MCF 10A (cell line): ENCODE results near the gene OR10X1. TPM values are rescaled to one million over a fixed set of nuclear protein-coding genes. Genes with fewer than 3 reads are reported as not detected.

Experiments
- BruUV-seq: library from RNA; stranded (reverse); fragments of 400-500 nt; replicated peaks from 2 replicates; lab custom pipeline; 2021; lab: Mats Ljungman, UMichigan
- CTCF ChIA-PET: fragments of 300-600 bp; sonication (Branson Sonifier 250); formaldehyde crosslinking; extraction: SDS; loops from one replicate; lab custom pipeline; 2021; ENCODE audit warnings: antibody characterized with exemption, inconsistent platforms; lab: Yijun Ruan, JAX
- POLR2A ChIA-PET: fragments of 300-600, 350-650 bp; sonication (Branson Sonifier 250); formaldehyde crosslinking; extraction: SDS; loops from one replicate; lab custom pipeline; 2020; ENCODE audit warnings: antibody characterized with exemption, inconsistent platforms; lab: Yijun Ruan, JAX
- DNase-seq: peaks from one replicate; pipeline ENCODE4 v3.0.0-alpha.2; 2018; ENCODE audit not compliant: unreplicated experiment
- H3K27ac Mint-ChIP-seq: one replicate; pipeline ENCODE4 v1.8.0; 2022; ENCODE audit warnings: mild to moderate bottlenecking, low read depth, mixed read lengths; ENCODE audit not compliant: unreplicated experiment
- H3K27me3 Mint-ChIP-seq: one replicate; pipeline ENCODE4 v1.8.0; 2022; ENCODE audit warnings: mixed read lengths; ENCODE audit not compliant: insufficient read depth, unreplicated experiment
- H3K36me3 Mint-ChIP-seq: one replicate; pipeline ENCODE4 v1.8.0; 2022; ENCODE audit warnings: mild to moderate bottlenecking, moderate library complexity, mixed read lengths; ENCODE audit not compliant: insufficient read depth, unreplicated experiment
- H3K4me1 Mint-ChIP-seq: one replicate; pipeline ENCODE4 v1.8.0; 2022; ENCODE audit warnings: mixed read lengths; ENCODE audit not compliant: insufficient read depth, unreplicated experiment
- H3K4me3 Mint-ChIP-seq: one replicate; pipeline ENCODE4 v1.8.0; 2022; ENCODE audit warnings: mild to moderate bottlenecking, moderate library complexity, mixed read lengths; ENCODE audit not compliant: unreplicated experiment
- H3K9me3 Mint-ChIP-seq: one replicate; pipeline ENCODE4 v1.8.0; 2022; ENCODE audit warnings: mixed read lengths; ENCODE audit not compliant: unreplicated experiment
- intact Hi-C: fragments of 100-400 bp; cut with micrococcal nuclease; formaldehyde crosslinking; loops from 2 replicates; pipeline ENCODE4 v1.14.1; 2022
- total RNA-seq: library from RNA; stranded (reverse); gene quantifications from 2 replicates; pipeline ENCODE4 v1.2.3, GENCODE V29; 2022
- TF ChIP-seq, protein P1 (sequence below): fragments of 200-600 bp; IDR thresholded peaks from one replicate; pipeline ENCODE4 v1.8.0; 2022; ENCODE audit warnings: antibody characterized with exemption, mild to moderate bottlenecking; ENCODE audit not compliant: unreplicated experiment

Gene OR10X1
- total RNA-seq, 1 experiment from 2014 or later: not detected

DNA sequence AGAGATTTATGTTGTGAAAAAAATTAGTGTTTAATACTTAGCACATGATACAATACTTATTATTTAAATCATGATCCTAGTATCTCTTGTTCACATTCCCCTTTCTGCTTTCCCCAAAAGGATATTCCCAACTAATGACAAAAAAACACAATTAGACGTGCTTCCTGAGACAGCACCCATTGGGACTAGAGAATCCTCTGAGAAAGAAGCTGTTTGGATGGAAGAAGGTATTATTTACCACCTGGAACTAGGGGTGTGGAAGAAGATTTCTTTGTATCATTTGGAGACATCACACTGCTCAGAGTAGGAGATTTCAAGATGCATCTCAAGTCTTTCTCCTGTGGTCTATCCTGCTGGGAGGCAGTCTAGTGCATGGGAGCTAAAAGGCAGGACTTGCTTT is 25.3 kb upstream of the OR10X1 start, which contains the start of gene OR10Z1:
Gene OR10Z1 (plus strand): TSS at position 301 of the 400 bp plus-strand sequence. CDS start 1,171 bp downstream, outside the sequence.
- ChIA-PET POLR2A (no interaction called here), CTCF (no interaction called here)
- intact Hi-C loops: no loop called here
- Mint-ChIP-seq H3K9me3 (no peaks in the 10 kb centered on the region), H3K4me3 (no peak within 1 kb of the TSS), H3K27me3 (peaks cover 49% of the 10 kb centered on the region), H3K36me3 (no peaks in the 10 kb centered on the region), H3K4me1 (no peaks in the 10 kb centered on the region), H3K27ac (no peak within 1 kb of the TSS)
- DNase-seq: no peak
- TF ChIP-seq, protein P1, sequence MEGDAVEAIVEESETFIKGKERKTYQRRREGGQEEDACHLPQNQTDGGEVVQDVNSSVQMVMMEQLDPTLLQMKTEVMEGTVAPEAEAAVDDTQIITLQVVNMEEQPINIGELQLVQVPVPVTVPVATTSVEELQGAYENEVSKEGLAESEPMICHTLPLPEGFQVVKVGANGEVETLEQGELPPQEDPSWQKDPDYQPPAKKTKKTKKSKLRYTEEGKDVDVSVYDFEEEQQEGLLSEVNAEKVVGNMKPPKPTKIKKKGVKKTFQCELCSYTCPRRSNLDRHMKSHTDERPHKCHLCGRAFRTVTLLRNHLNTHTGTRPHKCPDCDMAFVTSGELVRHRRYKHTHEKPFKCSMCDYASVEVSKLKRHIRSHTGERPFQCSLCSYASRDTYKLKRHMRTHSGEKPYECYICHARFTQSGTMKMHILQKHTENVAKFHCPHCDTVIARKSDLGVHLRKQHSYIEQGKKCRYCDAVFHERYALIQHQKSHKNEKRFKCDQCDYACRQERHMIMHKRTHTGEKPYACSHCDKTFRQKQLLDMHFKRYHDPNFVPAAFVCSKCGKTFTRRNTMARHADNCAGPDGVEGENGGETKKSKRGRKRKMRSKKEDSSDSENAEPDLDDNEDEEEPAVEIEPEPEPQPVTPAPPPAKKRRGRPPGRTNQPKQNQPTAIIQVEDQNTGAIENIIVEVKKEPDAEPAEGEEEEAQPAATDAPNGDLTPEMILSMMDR: no peak
- BruUV-seq: no TSS peak

DNA sequence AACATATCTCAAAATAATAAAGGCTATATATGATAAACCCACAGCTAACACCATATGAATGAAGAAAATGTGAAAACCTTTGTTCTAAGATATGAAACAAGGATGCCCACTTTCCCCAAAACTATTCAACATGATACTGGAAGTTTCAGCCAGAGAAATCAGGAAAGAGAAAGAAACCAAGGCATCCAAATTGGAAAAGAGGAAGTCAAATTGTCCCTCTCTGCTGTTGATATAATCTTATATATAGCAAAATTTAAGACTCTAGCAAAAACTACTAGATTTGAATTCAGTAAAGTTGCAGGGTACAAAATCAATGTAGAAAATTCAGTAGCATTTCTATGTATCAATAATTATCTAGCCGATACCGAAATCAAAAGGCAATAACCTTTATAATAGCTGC is 21.0 kb upstream of the OR10X1 start:
- CTCF ChIA-PET: no interaction called here

DNA sequence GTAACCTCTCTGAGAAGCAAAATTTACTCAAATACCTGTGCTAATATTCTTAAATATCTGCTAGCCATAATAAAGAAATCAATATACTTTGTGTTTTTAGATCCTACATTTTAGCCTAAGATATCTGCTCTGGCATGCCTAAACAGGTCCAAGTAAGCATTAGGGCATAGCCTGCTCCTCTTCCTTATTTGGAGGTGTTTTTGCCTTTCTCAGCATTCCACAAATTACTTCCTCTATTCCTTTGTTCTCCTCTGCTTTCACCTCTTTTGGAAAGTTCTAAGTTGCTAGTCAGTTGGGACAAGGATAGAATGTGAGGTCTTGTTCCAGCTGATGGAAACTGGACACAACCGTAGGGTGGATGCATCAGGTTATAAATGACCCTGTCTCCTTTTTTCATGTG is 7.2 kb upstream of the OR10X1 start:
- peaks cover 6% of the 10 kb centered on the region for H3K9me3 Mint-ChIP-seq
- POLR2A ChIA-PET: no interaction called here
- no peak for DNase-seq
- TF ChIP-seq, protein P1: no peak
- intact Hi-C loops: no loop called here
- no peaks in the 10 kb centered on the region for H3K36me3 Mint-ChIP-seq
- H3K27ac Mint-ChIP-seq: no peak overlapping the region
- CTCF ChIA-PET: no interaction called here
- no peak overlapping the region for H3K4me3 Mint-ChIP-seq
- H3K4me1 Mint-ChIP-seq: no peaks in the 10 kb centered on the region
- BruUV-seq: no TSS peak
- peaks cover 61% of the 10 kb centered on the region for H3K27me3 Mint-ChIP-seq

More for the DNA sequence above, 21.0 kb upstream of the OR10X1 start:
- DNase-seq: no peak
- H3K4me1 Mint-ChIP-seq: no peaks in the 10 kb centered on the region
- BruUV-seq: no TSS peak
- intact Hi-C loops: no loop called here
- H3K36me3 Mint-ChIP-seq: no peaks in the 10 kb centered on the region
- H3K27me3 Mint-ChIP-seq: peaks cover 45% of the 10 kb centered on the region
- no peak overlapping the region for H3K27ac Mint-ChIP-seq
- TF ChIP-seq, protein P1: no peak
- no peak overlapping the region for H3K4me3 Mint-ChIP-seq
- H3K9me3 Mint-ChIP-seq: peaks cover 8% of the 10 kb centered on the region
- POLR2A ChIA-PET: no interaction called here

DNA sequence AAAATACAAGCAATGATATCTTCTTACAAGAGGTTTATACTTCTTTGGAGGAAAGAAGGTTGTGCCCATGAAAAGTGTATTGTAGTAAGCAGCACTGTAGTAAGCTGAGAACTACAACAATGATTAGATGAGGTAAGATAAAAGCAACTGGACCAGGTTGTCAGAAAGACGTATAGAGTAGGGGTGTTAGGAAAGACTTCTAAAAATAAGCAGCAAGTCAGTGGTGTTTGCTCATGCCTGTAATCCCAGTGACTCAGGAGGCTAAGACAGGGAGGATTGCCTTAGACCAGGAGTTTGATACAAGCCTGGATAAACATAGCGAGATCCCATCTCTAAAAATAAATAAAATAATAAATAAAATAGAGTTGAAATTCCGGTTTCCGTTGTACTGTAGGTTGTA is 4.3 kb upstream of the OR10X1 start:
- no peaks in the 10 kb centered on the region for H3K4me1 Mint-ChIP-seq
- H3K27ac Mint-ChIP-seq: no peak overlapping the region
- H3K36me3 Mint-ChIP-seq: no peaks in the 10 kb centered on the region
- intact Hi-C loops: no loop called here
- no TSS peak for BruUV-seq
- TF ChIP-seq, protein P1: no peak
- H3K27me3 Mint-ChIP-seq: peaks cover 47% of the 10 kb centered on the region
- H3K4me3 Mint-ChIP-seq: no peak overlapping the region
- POLR2A ChIA-PET: no interaction called here
- CTCF ChIA-PET: no interaction called here
- H3K9me3 Mint-ChIP-seq: peaks cover 2% of the 10 kb centered on the region
- DNase-seq: peak; percentile 8
